Testis (tissue), 5 donors: ENCODE results near the gene PPP6C. TPM values are rescaled to one million over a fixed set of nuclear protein-coding genes. Genes with fewer than 3 reads are reported as not detected.
A peak's percentile ranks its signal among the peaks of the same experiment; 100 is the strongest.
"Not testable (repeated sequence)": the region's sequence is repeated elsewhere in the genome, so short reads cannot be mapped to it uniquely, and the experiment has no call there.

Experiments used
- DNase-seq: peaks from one replicate; pipeline ENCODE4 v3.0.0-alpha.2; 2019
- H3K27ac ChIP-seq, 2 donors: fragments of 200-600 bp; sonication (generic); one replicate each; pipeline ENCODE4 v1.5.1; 2019
- H3K27me3 ChIP-seq: fragments of 200-600 bp; sonication (generic); one replicate; pipeline ENCODE4 v1.5.1; 2019
- H3K36me3 ChIP-seq: fragments of 200-600 bp; sonication (generic); one replicate; pipeline ENCODE4 v1.5.1; 2017; ENCODE audit warnings: low read depth; ENCODE audit errors: missing control alignments
- H3K4me1 ChIP-seq: fragments of 200-600 bp; sonication (generic); one replicate; pipeline ENCODE4 v1.5.1; 2019
- H3K4me3 ChIP-seq, 2 donors: fragments of 200-600 bp; sonication (generic); one replicate each; pipeline ENCODE4 v1.5.1; 2017 to 2019
- H3K9me3 ChIP-seq: fragments of 200-600 bp; sonication (generic); one replicate; pipeline ENCODE4 v1.5.1; 2017
- POLR2A ChIP-seq: fragments of 450-650 bp; IDR thresholded peaks from one replicate; pipeline ENCODE4 v1.6.1; 2017; ENCODE audit warnings: antibody characterized with exemption, mild to moderate bottlenecking, moderate library complexity
- WGBS, 2 donors: methylation state at CpG; one replicate each; pipeline ENCODE4 v1.1.5; 2018; 5-methylcytosine and 5-hydroxymethylcytosine counted together
- intact Hi-C: fragments of 100-400 bp; cut with DNase I; formaldehyde crosslinking; loops from one replicate; pipeline ENCODE4 v1.15.1; 2023; ENCODE audit warnings: low total_unique reads
- long read RNA-seq, 2 donors: transcript quantifications; one replicate each; lab custom pipeline, GENCODE V29; 2026
- polyA plus RNA-seq: library from polyadenylated mRNA; stranded (reverse); fragments of 350-450 nt; fragmentation: Illumina TruSeq; extraction: RNeasy Lipid Tissue Mini Kit (QIAGEN cat#74804); gene quantifications from one replicate; pipeline ENCODE4 v1.2.3, GENCODE V29; 2014; ENCODE audit warnings: low read depth, low replicate concordance; ENCODE audit not compliant: insufficient read depth
- total RNA-seq, 2 donors: library from RNA; depleted of rRNA; stranded (reverse); fragments of >200 nt; gene quantifications; one replicate each; pipeline ENCODE4 v1.2.3, GENCODE V29; 2016
- TF ChIP-seq, protein P1 (sequence below), 3 experiments: fragments of 450-650 bp in 2 of 3; fragments of 200-600 bp in 1 of 3; sonication (generic) in 1 of 3; IDR thresholded peaks; one replicate each; pipeline ENCODE4 v1.5.1; 2016 to 2019; ENCODE audit warnings: antibody characterized with exemption in 3 of 3, mild to moderate bottlenecking in 2 of 3, moderate library complexity in 1 of 3

PPP6C gene
- 10 to 100 TPM; 38.9 to 40.5 TPM for total RNA-seq
- 57.5 TPM for polyA plus RNA-seq
- long read RNA-seq, donor 1, full-length matches to known transcripts = 23 of 23 reads
- long read RNA-seq, donor 1, partial matches to known transcripts = 0 of 23 reads
- long read RNA-seq, donor 1, other reads (novel, unspliced or antisense) = 0 of 23 reads
- long read RNA-seq, donor 2, full-length matches to known transcripts = 12 of 12 reads
- long read RNA-seq, donor 2, partial matches to known transcripts = 0 of 12 reads
- long read RNA-seq, donor 2, other reads (novel, unspliced or antisense) = 0 of 12 reads

- TF ChIP-seq POLR2A = no peak
- TF ChIP-seq, protein P1, sequence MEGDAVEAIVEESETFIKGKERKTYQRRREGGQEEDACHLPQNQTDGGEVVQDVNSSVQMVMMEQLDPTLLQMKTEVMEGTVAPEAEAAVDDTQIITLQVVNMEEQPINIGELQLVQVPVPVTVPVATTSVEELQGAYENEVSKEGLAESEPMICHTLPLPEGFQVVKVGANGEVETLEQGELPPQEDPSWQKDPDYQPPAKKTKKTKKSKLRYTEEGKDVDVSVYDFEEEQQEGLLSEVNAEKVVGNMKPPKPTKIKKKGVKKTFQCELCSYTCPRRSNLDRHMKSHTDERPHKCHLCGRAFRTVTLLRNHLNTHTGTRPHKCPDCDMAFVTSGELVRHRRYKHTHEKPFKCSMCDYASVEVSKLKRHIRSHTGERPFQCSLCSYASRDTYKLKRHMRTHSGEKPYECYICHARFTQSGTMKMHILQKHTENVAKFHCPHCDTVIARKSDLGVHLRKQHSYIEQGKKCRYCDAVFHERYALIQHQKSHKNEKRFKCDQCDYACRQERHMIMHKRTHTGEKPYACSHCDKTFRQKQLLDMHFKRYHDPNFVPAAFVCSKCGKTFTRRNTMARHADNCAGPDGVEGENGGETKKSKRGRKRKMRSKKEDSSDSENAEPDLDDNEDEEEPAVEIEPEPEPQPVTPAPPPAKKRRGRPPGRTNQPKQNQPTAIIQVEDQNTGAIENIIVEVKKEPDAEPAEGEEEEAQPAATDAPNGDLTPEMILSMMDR (IDR thresholded peaks at IDR 0.05) = peak; percentile 52 to 82 (median 75)
- peak within 1 kb of the TSS; percentile 73 to 100 for H3K4me3 ChIP-seq
- peaks cover 26% of the 10 kb centered on the region for H3K4me1 ChIP-seq
- peak within 1 kb of the TSS; percentile 94 to 96 for H3K27ac ChIP-seq
- 0% methylated on average over 12 to 82 of the region's 82 CpGs for WGBS, 2 donors
- no peaks in the 10 kb centered on the region for H3K9me3 ChIP-seq
- no peaks in the 10 kb centered on the region for H3K27me3 ChIP-seq
- intact Hi-C loops = no loop called here
- no peaks in the 10 kb centered on the region for H3K36me3 ChIP-seq
- DNase-seq = peak; percentile 97
Observed at GRCh38 chr9:125189361-125190289, at the start of gene PPP6C. Gene PPP6C (minus strand): TSS chr9:125189803. CDS start chr9:125189718, 85 bp downstream.

GRCh38 chr9:125238915-125239446 is 49.4 kb upstream of the PPP6C start:
- DNase-seq = no peak
- Histone ChIP-seq H3K36me3 (peaks cover 4% of the 10 kb centered on the region), H3K4me1 (peaks cover 34% of the 10 kb centered on the region), H3K4me3 (no peak overlapping the region), H3K27me3 (no peaks in the 10 kb centered on the region), H3K27ac (no peak overlapping the region), H3K9me3 (no peaks in the 10 kb centered on the region)
- 89 to 91% methylated on average over 14 of the region's 14 CpGs for WGBS, 2 donors
- intact Hi-C loops = no loop called here
- no peak for TF ChIP-seq POLR2A
- TF ChIP-seq, protein P1 (IDR thresholded peaks at IDR 0.05) = no peak

DNA sequence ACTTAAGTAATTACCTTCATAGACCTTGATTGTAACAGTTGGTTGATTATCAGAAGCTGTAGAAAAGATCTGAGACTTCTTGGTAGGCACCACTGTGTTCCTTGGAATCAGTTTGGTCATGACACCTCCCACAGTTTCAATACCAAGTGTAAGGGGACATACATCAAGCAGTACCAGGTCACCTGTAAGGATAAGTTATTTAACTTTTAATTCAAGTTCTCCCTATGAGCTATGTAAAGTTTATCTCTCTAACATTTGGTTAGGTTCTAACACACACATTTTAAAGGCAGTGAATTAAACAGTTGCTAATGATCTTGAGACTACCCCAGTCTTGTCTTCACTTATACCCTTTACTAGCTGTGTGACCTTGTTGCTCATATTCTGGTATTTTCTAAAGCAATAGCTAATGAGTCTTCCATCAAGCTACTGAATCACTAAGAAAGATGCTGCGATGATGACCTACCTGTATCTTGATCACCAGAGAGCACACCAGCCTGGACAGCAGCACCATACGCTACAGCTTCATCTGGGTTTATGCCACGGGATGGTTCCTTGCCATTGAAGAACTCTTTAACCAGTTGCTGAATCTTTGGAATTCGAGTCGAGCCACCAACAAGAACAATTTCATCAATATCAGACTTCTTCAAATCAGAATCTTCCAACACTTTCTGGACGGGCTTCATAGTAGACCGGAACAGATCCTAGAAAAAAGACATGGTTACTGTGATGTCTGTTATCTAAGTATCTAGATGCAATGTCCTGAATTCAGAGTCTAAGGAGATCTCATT is 48.7 kb upstream of the PPP6C start:
- TF ChIP-seq, protein P1 (IDR thresholded peaks at IDR 0.05) = no peak
- TF ChIP-seq POLR2A = no peak
- DNase-seq = no peak
- intact Hi-C loops = no loop called here
- Histone ChIP-seq H3K36me3 (peaks cover 4% of the 10 kb centered on the region), H3K27me3 (no peaks in the 10 kb centered on the region), H3K4me1 (peaks cover 34% of the 10 kb centered on the region), H3K27ac (no peak overlapping the region), H3K4me3 (no peak overlapping the region), H3K9me3 (no peaks in the 10 kb centered on the region)
- WGBS, 2 donors = 85 to 93% methylated on average over 7 of the region's 7 CpGs

GRCh38 chr9:125236520-125237159 is 47.0 kb upstream of the PPP6C start:
- H3K27ac ChIP-seq, intact Hi-C loops, H3K9me3 ChIP-seq, H3K36me3 ChIP-seq, H3K27me3 ChIP-seq, H3K4me3 ChIP-seq: not testable (repeated sequence)
- H3K4me1 ChIP-seq = peaks cover 34% of the 10 kb centered on the region
- DNase-seq = peak; percentile 23
- 72 to 82% methylated on average over 5 of the region's 5 CpGs for WGBS, 2 donors
